RCC 7860 (cell line): Measurements from ENCODE around the gene MESD.

Source experiments
- DNase-seq: peaks from one replicate; pipeline ENCODE4 v3.0.0-alpha.2; 2015; ENCODE audit warnings: low spot score
- FAIRE-seq: peaks from 2 replicates; lab custom pipeline; 2012; peaks lifted over from hg19 to GRCh38; lab: Jason Lieb, UNC

Gene MESD

DNA sequence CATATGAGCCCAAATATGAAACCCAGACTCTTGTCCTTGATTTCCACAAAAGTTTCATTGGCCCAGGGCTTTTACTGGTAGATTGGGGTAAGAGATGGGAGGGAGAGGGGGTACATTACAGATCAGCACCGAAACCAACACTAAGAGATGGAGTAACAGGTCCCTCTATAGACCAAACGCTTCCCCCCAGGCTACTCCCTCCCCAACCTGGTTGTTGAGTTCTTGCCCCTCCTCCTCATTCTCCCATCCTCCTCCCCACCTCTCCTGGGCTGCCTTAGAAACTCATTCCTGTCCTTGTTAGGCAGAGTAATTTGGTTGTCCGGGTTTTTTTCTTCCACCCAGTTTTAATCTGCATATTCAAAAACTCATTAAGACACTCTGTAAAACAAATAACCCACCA lies 74.1 kb downstream of the MESD start:
- DNase-seq = no peak
- FAIRE-seq = no peak

DNA sequence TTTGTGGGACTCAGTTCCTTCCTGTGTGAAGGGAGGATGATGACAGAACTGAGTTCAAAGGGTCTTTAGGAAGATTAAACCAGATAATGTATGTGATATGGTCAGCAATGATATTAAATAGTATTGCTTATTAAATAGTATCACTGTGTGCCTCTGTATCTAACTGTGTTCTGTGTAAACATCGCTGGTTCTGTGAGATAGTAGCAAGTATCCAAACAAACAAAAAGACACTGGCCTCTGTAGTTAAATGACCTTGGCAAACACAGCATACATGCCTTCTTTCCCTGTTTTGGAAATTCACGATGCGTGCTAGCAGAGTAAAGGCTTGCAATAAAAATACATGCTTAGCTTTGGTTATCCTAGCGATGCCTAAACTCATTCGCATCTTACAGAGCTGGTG lies 76.1 kb downstream of the MESD start:
- DNase-seq (no peak), FAIRE-seq (no peak)

DNA sequence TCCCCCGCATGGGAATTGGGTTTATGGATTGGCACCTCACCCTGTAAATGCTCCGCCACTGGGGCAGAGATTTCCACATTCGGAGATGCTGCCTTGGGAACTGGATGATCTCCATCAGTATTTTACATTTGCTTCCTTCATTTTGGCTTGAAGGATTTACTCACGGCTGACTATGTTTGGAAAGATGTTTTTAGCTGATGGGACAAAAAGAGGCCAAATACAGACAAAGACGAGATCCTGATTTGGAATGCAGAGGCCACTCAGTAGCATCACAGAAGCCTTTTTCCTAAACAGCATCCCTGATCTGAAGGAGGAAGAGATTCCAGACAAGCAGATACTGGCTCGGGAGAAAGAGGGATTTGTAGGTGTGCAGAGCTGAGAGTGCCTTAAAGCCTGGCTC lies 76.9 kb downstream of the MESD start:
- FAIRE-seq = no peak
- no peak for DNase-seq

DNA sequence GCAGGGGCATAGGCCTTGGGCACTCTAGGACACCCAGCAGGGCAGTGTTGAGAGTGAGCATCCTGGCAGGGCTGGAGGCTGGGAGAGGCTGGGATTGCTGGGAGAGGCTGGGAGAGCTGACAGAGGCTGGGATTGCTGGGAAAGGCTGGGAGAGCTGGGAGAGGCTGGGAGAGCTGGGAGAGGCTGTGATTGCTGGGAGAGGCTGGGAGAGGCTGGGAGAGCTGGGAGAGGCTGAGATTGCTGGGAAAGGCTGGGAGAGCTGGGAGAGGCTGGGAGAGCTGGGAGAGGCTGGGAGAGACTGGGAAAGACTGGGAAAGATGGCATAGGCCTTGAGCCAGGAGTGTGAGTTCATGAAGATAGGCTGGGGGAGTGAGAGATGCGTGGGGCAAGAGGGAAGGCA lies 77.8 kb downstream of the MESD start:
- DNase-seq = no peak
- no peak for FAIRE-seq

DNA sequence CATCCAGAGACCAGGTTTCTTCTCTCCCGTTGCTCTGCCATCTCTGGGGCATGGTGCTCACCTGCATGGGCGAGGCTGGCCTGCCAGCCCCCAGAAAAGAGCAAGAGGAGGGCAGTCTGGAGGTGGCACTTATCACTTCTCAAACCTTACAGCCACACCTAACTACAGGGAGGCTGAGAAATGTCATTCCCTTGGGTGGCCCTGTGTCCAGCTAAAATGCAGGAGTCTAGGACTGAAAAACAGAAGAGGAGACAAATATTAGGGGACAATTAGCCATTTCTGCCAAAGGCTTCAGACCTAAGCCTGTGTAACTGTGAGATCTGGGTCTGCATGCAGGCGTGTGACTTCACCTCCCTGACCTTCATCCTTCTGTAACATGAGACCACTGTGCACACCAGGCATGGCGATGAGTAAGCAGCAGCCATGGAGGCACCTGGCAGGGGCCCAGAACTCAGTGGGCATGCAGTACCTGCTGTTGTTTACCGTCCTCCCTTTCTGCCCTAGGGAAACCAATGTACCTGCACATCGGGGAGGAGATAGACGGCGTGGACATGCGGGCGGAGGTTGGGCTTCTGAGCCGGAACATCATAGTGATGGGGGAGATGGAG lies 83.4 kb downstream of the MESD start:
- DNase-seq = peak; percentile 74
- FAIRE-seq = peak; percentile 27

DNA sequence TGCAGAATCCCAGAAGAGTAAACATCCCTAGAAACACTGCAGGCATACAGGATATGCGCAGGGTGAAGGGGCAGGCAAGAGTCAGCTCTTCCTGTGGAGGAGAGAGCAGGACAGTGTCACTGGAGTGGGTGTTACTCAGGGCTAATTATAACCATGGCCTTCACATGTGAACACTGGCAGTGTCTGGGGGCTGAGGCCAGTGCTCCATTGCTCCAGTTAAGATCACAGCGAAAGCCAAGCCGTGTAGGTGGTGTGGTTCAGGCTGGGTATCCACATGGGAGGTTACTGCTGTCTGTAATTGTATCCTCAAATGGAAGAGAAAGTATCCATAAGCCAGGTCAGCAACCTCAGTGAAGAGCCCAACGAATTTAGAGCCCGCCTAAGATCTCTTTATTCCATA lies 84.6 kb downstream of the MESD start:
- FAIRE-seq (no peak), DNase-seq (no peak)

DNA sequence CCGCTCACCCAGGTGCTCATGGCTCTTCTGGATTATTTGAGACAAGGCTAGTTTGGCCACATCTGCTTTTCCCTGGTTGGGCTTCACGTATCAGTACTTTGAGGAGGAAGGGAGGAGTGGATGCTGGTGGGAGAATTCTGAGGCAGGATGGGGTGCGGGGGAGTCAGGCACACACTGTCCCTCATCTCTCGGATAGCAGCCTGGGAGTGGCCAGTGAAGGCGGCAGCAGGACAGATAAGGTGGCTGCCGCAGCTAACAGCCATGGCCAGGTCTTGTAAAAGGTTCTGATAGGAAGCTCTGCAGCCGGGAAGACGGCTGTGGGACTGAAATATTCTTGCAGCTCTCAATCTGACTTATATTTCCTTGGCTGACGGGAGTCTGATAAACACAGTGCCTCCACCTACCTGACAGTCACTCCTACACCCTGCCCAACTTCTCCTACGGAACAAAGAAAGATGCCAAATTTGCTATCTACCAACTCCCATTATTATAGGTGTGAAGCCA lies 87.3 kb downstream of the MESD start:
- no peak for FAIRE-seq

DNA sequence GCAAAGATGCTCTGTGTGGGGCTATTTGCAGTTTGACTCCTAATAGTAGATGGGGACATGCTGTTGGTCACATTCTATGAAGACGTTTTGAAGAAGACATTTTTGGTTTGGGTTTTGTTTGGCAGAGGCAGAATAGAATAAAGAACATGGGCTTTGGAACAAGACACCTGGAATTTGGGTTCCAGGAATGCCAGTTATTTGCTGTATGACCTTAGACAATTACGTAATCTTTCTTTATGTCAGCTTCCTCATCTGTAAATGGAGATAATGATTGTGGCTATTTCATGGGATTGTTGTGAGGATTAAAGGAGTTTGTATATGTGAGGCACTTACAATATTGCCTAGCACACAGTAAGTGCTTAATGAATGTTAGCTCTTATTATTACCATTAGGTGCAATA lies 91.6 kb downstream of the MESD start:
- DNase-seq (no peak), FAIRE-seq (no peak)

More for the DNA sequence above, 87.3 kb downstream of the MESD start:
- DNase-seq = no peak
